H9 (cell line): ENCODE measurements around the gene FSTL1. TPM values are rescaled to one million over a fixed set of nuclear protein-coding genes. Genes with fewer than 3 reads are reported as not detected.

Experiments
- DNase-seq: peaks from one replicate; pipeline ENCODE4 v3.0.0-alpha.2; 2017
- H2AFZ ChIP-seq: one replicate; pipeline ENCODE4 v1.6.1; 2013; ENCODE audit warnings: mild to moderate bottlenecking, low read length, control low read depth, moderate library complexity
- H2AK5ac ChIP-seq: 2 replicates; pipeline ENCODE4 v1.6.1; 2013; ENCODE audit warnings: low read length, control low read depth, mixed read lengths; ENCODE audit not compliant: insufficient read length
- H2BK120ac ChIP-seq: one replicate; pipeline ENCODE4 v1.6.1; 2013; ENCODE audit warnings: low read depth, mild to moderate bottlenecking, low read length, control low read depth, inconsistent platforms; ENCODE audit not compliant: poor library complexity, severe bottlenecking
- H2BK12ac ChIP-seq: 2 replicates; pipeline ENCODE4 v1.6.1; 2013; ENCODE audit warnings: low read length, control low read depth, mixed read lengths, low read depth; ENCODE audit not compliant: insufficient read length
- H2BK15ac ChIP-seq: 2 replicates; pipeline ENCODE4 v1.6.1; 2013; ENCODE audit warnings: low read depth, low read length, control low read depth
- H2BK20ac ChIP-seq: one replicate; pipeline ENCODE4 v1.6.1; 2013; ENCODE audit warnings: low read depth, mild to moderate bottlenecking, low read length, control low read depth, inconsistent platforms; ENCODE audit not compliant: poor library complexity, severe bottlenecking
- H2BK5ac ChIP-seq: 2 replicates; pipeline ENCODE4 v1.6.1; 2013; ENCODE audit warnings: low read length, control low read depth, mixed read lengths; ENCODE audit not compliant: insufficient read length
- H3K14ac ChIP-seq: 2 replicates; pipeline ENCODE4 v1.6.1; 2013; ENCODE audit warnings: low read length, control low read depth; ENCODE audit not compliant: insufficient read depth
- H3K18ac ChIP-seq: 2 replicates; pipeline ENCODE4 v1.6.1; 2013; ENCODE audit warnings: low read depth, mild to moderate bottlenecking, mixed read lengths, low read length, control low read depth; ENCODE audit not compliant: insufficient read length
- H3K23ac ChIP-seq: 2 replicates; pipeline ENCODE4 v1.6.1; 2013; ENCODE audit warnings: low read length, control low read depth, mixed read lengths, low read depth; ENCODE audit not compliant: insufficient read length
- H3K23me2 ChIP-seq: 2 replicates; pipeline ENCODE4 v1.6.1; 2013; ENCODE audit warnings: low read depth, mild to moderate bottlenecking, mixed read lengths, low read length, control low read depth; ENCODE audit not compliant: insufficient read length, poor library complexity, severe bottlenecking
- H3K27ac ChIP-seq: 2 replicates; pipeline ENCODE4 v1.5.1; 2013; ENCODE audit warnings: low read length, control low read depth, mixed read lengths, low read depth; ENCODE audit not compliant: insufficient read length
- H3K27me3 ChIP-seq: 2 replicates; pipeline ENCODE4 v1.6.1; 2013; ENCODE audit warnings: low read length, control low read depth, inconsistent platforms; ENCODE audit not compliant: insufficient read depth
- H3K4ac ChIP-seq: 2 replicates; pipeline ENCODE4 v1.6.1; 2013; ENCODE audit warnings: low read depth, mild to moderate bottlenecking, control low read depth, inconsistent platforms, low read length, moderate library complexity
- H3K4me1 ChIP-seq: 2 replicates; pipeline ENCODE4 v1.6.1; 2013; ENCODE audit warnings: low read length, control low read depth, inconsistent platforms; ENCODE audit not compliant: insufficient read depth
- H3K4me2 ChIP-seq: 2 replicates; pipeline ENCODE4 v1.6.1; 2013; ENCODE audit warnings: low read length, control low read depth, mixed read lengths; ENCODE audit not compliant: insufficient read length, insufficient read depth
- H3K56ac ChIP-seq: 2 replicates; pipeline ENCODE4 v1.6.1; 2013; ENCODE audit warnings: low read depth, mild to moderate bottlenecking, mixed read lengths, low read length, control low read depth; ENCODE audit not compliant: insufficient read length
- H3K79me1 ChIP-seq: 2 replicates; pipeline ENCODE4 v1.6.1; 2013; ENCODE audit warnings: low read depth, mild to moderate bottlenecking, moderate library complexity, low read length, control low read depth, inconsistent platforms; ENCODE audit not compliant: insufficient read depth, poor library complexity, severe bottlenecking
- H3K79me2 ChIP-seq: 2 replicates; pipeline ENCODE4 v1.6.1; 2013; ENCODE audit warnings: low read length, control low read depth, inconsistent platforms; ENCODE audit not compliant: insufficient read depth
- H3K9ac ChIP-seq: 2 replicates; pipeline ENCODE4 v1.6.1; 2013; ENCODE audit warnings: low read length, control low read depth, mixed read lengths; ENCODE audit not compliant: insufficient read length; ENCODE audit errors: extremely low read depth
- H3K9me3 ChIP-seq: one replicate; pipeline ENCODE4 v1.6.1; 2013; ENCODE audit warnings: low read depth, low read length, inconsistent platforms; ENCODE audit not compliant: control insufficient read depth
- H3T11ph ChIP-seq: one replicate; pipeline ENCODE4 v1.6.1; 2013; ENCODE audit warnings: mild to moderate bottlenecking, low read length, control low read depth, inconsistent platforms
- H4K20me1 ChIP-seq: one replicate; pipeline ENCODE4 v1.6.1; 2013; ENCODE audit not compliant: control insufficient read depth, insufficient read length, insufficient read depth
- H4K5ac ChIP-seq: 2 replicates; pipeline ENCODE4 v1.6.1; 2013; ENCODE audit warnings: low read depth, mild to moderate bottlenecking, mixed read lengths, low read length, control low read depth; ENCODE audit not compliant: insufficient read length
- H4K8ac ChIP-seq: replicated peaks from 2 replicates; pipeline ENCODE4 v1.6.1; 2013; ENCODE audit warnings: low read length, control low read depth, mixed read lengths, low read depth; ENCODE audit not compliant: insufficient read length
- H4K91ac ChIP-seq: 2 replicates; pipeline ENCODE4 v1.6.1; 2013; ENCODE audit warnings: low read depth, mild to moderate bottlenecking, moderate library complexity, mixed read lengths, low read length, control low read depth; ENCODE audit not compliant: insufficient read length
- H3K27ac Mint-ChIP-seq, 3 experiments: 2 replicates in 2 of 3; 3 replicates in 1 of 3; pipeline ENCODE4 v1.8.0; 2020 to 2021; ENCODE audit warnings: mixed read lengths in 3 of 3, mild to moderate bottlenecking in 1 of 3, moderate library complexity in 1 of 3
- H3K27me3 Mint-ChIP-seq: 2 replicates; pipeline ENCODE4 v1.8.0; 2021; ENCODE audit warnings: low read depth, mild to moderate bottlenecking, moderate library complexity, mixed read lengths
- H3K36me3 Mint-ChIP-seq, 3 experiments: 2 replicates in 2 of 3; 3 replicates in 1 of 3; pipeline ENCODE4 v1.8.0; 2020 to 2021; ENCODE audit warnings: low read depth in 3 of 3, mixed read lengths in 3 of 3; ENCODE audit not compliant: insufficient read depth in 1 of 3
- H3K4me1 Mint-ChIP-seq, 2 experiments: 2 replicates each; pipeline ENCODE4 v1.8.0; 2020; ENCODE audit warnings: mixed read lengths in 2 of 2
- H3K4me3 Mint-ChIP-seq, 2 experiments: 2 replicates in 1 of 2; 3 replicates in 1 of 2; pipeline ENCODE4 v1.8.0; 2020 to 2021; ENCODE audit warnings: mild to moderate bottlenecking in 2 of 2, mixed read lengths in 2 of 2, moderate library complexity in 1 of 2
- H3K9me3 Mint-ChIP-seq, 2 experiments: 2 replicates in 1 of 2; 3 replicates in 1 of 2; pipeline ENCODE4 v1.8.0; 2020; ENCODE audit warnings: mild to moderate bottlenecking in 2 of 2, mixed read lengths in 2 of 2, moderate library complexity in 1 of 2
- CTCF ChIP-seq: fragments of 200-600 bp; sonication (generic); conservative IDR thresholded peaks from 3 replicates; pipeline ENCODE4 v1.8.0; 2021; ENCODE audit warnings: antibody characterized with exemption, mild to moderate bottlenecking
- WGBS: extraction: QIAGEN DNeasy Blood & Tissue Kit; methylation state at CpG from one replicate; pipeline ENCODE4 v1.1.7; 2013; ENCODE audit warnings: missing lambda C conversion rate, low lambda C conversion rate, mixed read lengths; ENCODE audit not compliant: insufficient read length; ENCODE audit errors: extremely low coverage; 5-methylcytosine and 5-hydroxymethylcytosine counted together
- total RNA-seq: library from RNA; stranded (reverse); gene quantifications from 2 replicates; pipeline ENCODE4 v1.2.1, GENCODE V29; 2021

The FSTL1 gene
- total RNA-seq, 1 experiment from 2014 or later = 326 TPM

- no peak for DNase-seq
- no peaks in the 10 kb centered on the region for H4K20me1 ChIP-seq
- H3K36me3 Mint-ChIP-seq = peaks cover 13 to 39% (median 38%) of the 10 kb centered on the region in 3 experiments; a peak in 6 of 7 replicates
- no peaks in the 10 kb centered on the region for H3K79me1 ChIP-seq
- H3K4me2 ChIP-seq = no peak overlapping the region
- no peak overlapping the region for H3K18ac ChIP-seq
- H2BK15ac ChIP-seq = no peak overlapping the region
- H3K56ac ChIP-seq = no peak overlapping the region
- no peak overlapping the region for H2BK12ac ChIP-seq
- TF ChIP-seq CTCF = no peak
- no peak overlapping the region for H4K5ac ChIP-seq
- no peak overlapping the region for H2BK120ac ChIP-seq
- no CpG with 5 or more reads among the region's 3 CpGs for WGBS
- H4K8ac ChIP-seq = no peak overlapping the region
- no peaks in the 10 kb centered on the region for H3K23me2 ChIP-seq
- H3K27ac Mint-ChIP-seq = no peak overlapping the region
- H3K4me3 Mint-ChIP-seq = no peak overlapping the region
- no peak overlapping the region for H2AFZ ChIP-seq
- H3K14ac ChIP-seq = no peak overlapping the region
- no peak overlapping the region for H3K4ac ChIP-seq
- peaks cover 4% of the 10 kb centered on the region; the same call in 1 of the 2 replicates for H3K4me1 ChIP-seq
- H3K9ac ChIP-seq = no peak overlapping the region
- H3K23ac ChIP-seq = no peak overlapping the region
- H2BK20ac ChIP-seq = no peak overlapping the region
- peaks cover 29 to 40% of the 10 kb centered on the region in 2 experiments for H3K4me1 Mint-ChIP-seq
- H3K27me3 ChIP-seq = no peaks in the 10 kb centered on the region
- H3T11ph ChIP-seq = no peak overlapping the region
- peaks cover 7% of the 10 kb centered on the region; the same call in 1 of the 2 replicates for H3K79me2 ChIP-seq
- no peaks in the 10 kb centered on the region for H3K27me3 Mint-ChIP-seq
- no peak overlapping the region for H4K91ac ChIP-seq
- H3K9me3 Mint-ChIP-seq = no peaks in the 10 kb centered on the region
- no peak overlapping the region for H2BK5ac ChIP-seq
- no peak overlapping the region for H3K27ac ChIP-seq
- H3K9me3 ChIP-seq = no peaks in the 10 kb centered on the region
- no peak overlapping the region for H2AK5ac ChIP-seq
These were observed 10.0 kb downstream of the FSTL1 start for GRCh38 chr3:120440762-120441161.
